Endothelial cell of umbilical vein (primary cell): ENCODE data around the gene CELA3B. TPM values are rescaled to one million over a fixed set of nuclear protein-coding genes. Genes with fewer than 3 reads are reported as not detected.
"Not testable (repeated sequence)": the region's sequence is repeated elsewhere in the genome, so short reads cannot be mapped to it uniquely, and the experiment has no call there.

Source experiments
- Bru-seq: library from RNA; stranded (reverse); fragments of 400-500 nt; gene quantifications from one replicate; lab custom pipeline; 2021; lab: Mats Ljungman, UMichigan
- BruChase-seq, 2 experiments: library from RNA; stranded (reverse); fragments of 400-500 nt; gene quantifications; one replicate each; lab custom pipeline; 2021; lab: Mats Ljungman, UMichigan
- BruUV-seq: library from RNA; stranded (reverse); fragments of 400-500 nt; replicated peaks from 2 replicates; lab custom pipeline; 2021; lab: Mats Ljungman, UMichigan
- CTCF ChIA-PET: fragments of 300-600, 350-600 bp; sonication (Branson Sonifier 250); formaldehyde crosslinking; loops from one replicate; lab custom pipeline; 2021; ENCODE audit warnings: antibody characterized with exemption, inconsistent platforms; lab: Charles Lee
- POLR2A ChIA-PET: fragments of 300-600, 350-600 bp; sonication (Branson Sonifier 250); formaldehyde crosslinking; loops from one replicate; lab custom pipeline; 2021; ENCODE audit warnings: antibody characterized with exemption, inconsistent platforms; lab: Charles Lee
- DNase-seq: peaks from one replicate; pipeline ENCODE4 v3.0.0-alpha.2; 2011; ENCODE audit warnings: low read depth, low spot score
- FAIRE-seq: peaks from 2 replicates; lab custom pipeline; 2011; peaks lifted over from hg19 to GRCh38; lab: Jason Lieb, UNC
- H2AFZ ChIP-seq: 2 replicates; pipeline ENCODE4 v1.6.0; 2012; ENCODE audit warnings: low read depth, low read length, control low read depth, inconsistent platforms
- H3K27ac ChIP-seq: 2 replicates; pipeline ENCODE4 v1.5.1; 2011; ENCODE audit warnings: low read depth, mild to moderate bottlenecking, control low read depth, low read length, moderate library complexity; ENCODE audit not compliant: insufficient read depth
- H3K27me3 ChIP-seq, 2 experiments: 2 replicates each; pipeline versions ENCODE4 v1.6.0 to v1.6.1; 2011; ENCODE audit warnings: low read length in 2 of 2, mixed read lengths in 1 of 2; ENCODE audit not compliant: control insufficient read depth in 2 of 2, insufficient read depth in 2 of 2
- H3K36me3 ChIP-seq, 2 experiments: 2 replicates in 1 of 2; 3 replicates in 1 of 2; pipeline ENCODE4 v1.5.1; 2011; ENCODE audit warnings: low read length in 2 of 2, mild to moderate bottlenecking in 1 of 2, moderate library complexity in 1 of 2; ENCODE audit not compliant: control insufficient read depth in 2 of 2, insufficient read depth in 2 of 2; ENCODE audit errors: extremely low read depth in 1 of 2
- H3K4me1 ChIP-seq: 3 replicates; pipeline ENCODE4 v1.5.1; 2011; ENCODE audit warnings: mild to moderate bottlenecking, low read length; ENCODE audit not compliant: control insufficient read depth, insufficient read depth; ENCODE audit errors: extremely low read depth
- H3K4me2 ChIP-seq: 2 replicates; pipeline ENCODE4 v1.6.1; 2011; ENCODE audit warnings: low read length, control low read depth, mixed read lengths; ENCODE audit not compliant: insufficient read depth
- H3K4me3 ChIP-seq, 3 experiments: fragments of 200-600 bp in 1 of 3; sonication (generic), shearing (Covaris generic) in 1 of 3; replicated peaks in 1 of 3; 2 replicates each; pipeline ENCODE4 v1.5.1; 2011 to 2016; ENCODE audit warnings: control low read depth in 3 of 3, low read length in 3 of 3, mild to moderate bottlenecking in 2 of 3, inconsistent platforms in 1 of 3, low read depth in 1 of 3, moderate library complexity in 1 of 3; ENCODE audit not compliant: insufficient read depth in 1 of 3
- H3K79me2 ChIP-seq: 2 replicates; pipeline ENCODE4 v1.6.0; 2012; ENCODE audit warnings: low read length, inconsistent platforms; ENCODE audit not compliant: control insufficient read depth, insufficient read depth
- H3K9ac ChIP-seq: replicated peaks from 2 replicates; pipeline ENCODE3; 2011; ENCODE audit warnings: low read length, control low read depth; ENCODE audit not compliant: insufficient read depth; ENCODE audit errors: extremely low read depth
- H3K9me1 ChIP-seq: replicated peaks from 3 replicates; pipeline ENCODE4 v1.6.0; 2011; ENCODE audit warnings: mild to moderate bottlenecking, low read length; ENCODE audit not compliant: control insufficient read depth, insufficient read depth; ENCODE audit errors: extremely low read depth
- H3K9me3 ChIP-seq: replicated peaks from 2 replicates; pipeline ENCODE4 v1.5.1; 2012; ENCODE audit warnings: low read length, inconsistent platforms; ENCODE audit not compliant: control insufficient read depth, insufficient read depth
- H4K20me1 ChIP-seq: replicated peaks from 2 replicates; pipeline ENCODE3; 2011; ENCODE audit warnings: mild to moderate bottlenecking, low read length; ENCODE audit not compliant: control insufficient read depth, insufficient read depth; ENCODE audit errors: extremely low read depth
- CTCF ChIP-seq, 2 donors: IDR thresholded peaks; 1 replicate in 1 of 2; 2 replicates in 1 of 2; pipeline ENCODE4 v1.5.1; 2011; ENCODE audit warnings: low read length in 2 of 2, mild to moderate bottlenecking in 2 of 2, moderate library complexity in 2 of 2, control low read depth in 1 of 2, inconsistent platforms in 1 of 2, low read depth in 1 of 2; ENCODE audit not compliant: insufficient read depth in 1 of 2; ENCODE audit errors: extremely low read depth in 1 of 2
- JUN ChIP-seq: IDR thresholded peaks from 2 replicates; pipeline ENCODE4 v1.6.1; 2011; ENCODE audit warnings: borderline replicate concordance, low read depth; ENCODE audit not compliant: insufficient read length, insufficient read depth
- POLR2A ChIP-seq: IDR thresholded peaks from 2 replicates; pipeline ENCODE4 v1.6.1; 2012; ENCODE audit warnings: low read depth, mild to moderate bottlenecking, control low read depth, low read length
- POLR2AphosphoS5 ChIP-seq: IDR thresholded peaks from 2 replicates; pipeline ENCODE4 v1.6.1; 2012; ENCODE audit warnings: low read depth, mild to moderate bottlenecking, control low read depth, low read length, moderate library complexity; ENCODE audit not compliant: insufficient read depth
- dilution Hi-C: fragments of 300-500 bp; cut with MboI; formaldehyde crosslinking; loops from one replicate; pipeline ENCODE4 v1.15.0; 2019; ENCODE audit warnings: low sequenced_read_pairs; ENCODE audit not compliant: extremely low pct_ligation_motif_present
- intact Hi-C: fragments of 100-400 bp; cut with micrococcal nuclease; formaldehyde crosslinking; loops from one replicate; pipeline ENCODE4 v1.10.0; 2022
- long read RNA-seq: library from polyadenylated mRNA; stranded (forward); transcript quantifications from one replicate; pipeline ENCODE4 v2.0.0, GENCODE V29; 2021
- polyA minus RNA-seq, 3 experiments: library from RNA; depleted of rRNA, polyadenylated mRNA; stranded (reverse); fragments of >200 nt; gene quantifications; 1 replicate in 1 of 3; 2 replicates in 2 of 3; pipeline ENCODE4 v1.2.3, GENCODE V29; 2011
- polyA plus RNA-seq, 4 experiments: library from polyadenylated mRNA; depleted of rRNA in 3 of 4; stranded (reverse) in 3 of 4; unstranded in 1 of 4; fragments of >200 nt; gene quantifications; 2 replicates each; pipeline versions ENCODE4 v1.2.1 to v1.2.3, GENCODE V29; 2011 to 2012; ENCODE audit warnings: missing spikeins in 1 of 4
- total RNA-seq: library from RNA; stranded (reverse); gene quantifications from 2 replicates; pipeline ENCODE4 v1.2.3, GENCODE V29; 2021

Gene CELA3B, protein sequence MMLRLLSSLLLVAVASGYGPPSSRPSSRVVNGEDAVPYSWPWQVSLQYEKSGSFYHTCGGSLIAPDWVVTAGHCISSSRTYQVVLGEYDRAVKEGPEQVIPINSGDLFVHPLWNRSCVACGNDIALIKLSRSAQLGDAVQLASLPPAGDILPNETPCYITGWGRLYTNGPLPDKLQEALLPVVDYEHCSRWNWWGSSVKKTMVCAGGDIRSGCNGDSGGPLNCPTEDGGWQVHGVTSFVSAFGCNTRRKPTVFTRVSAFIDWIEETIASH
- 0.48 TPM in 1 of 2 replicates, not detected in the other for total RNA-seq
- 0.30 and 0.32 TPM in 2 replicates for polyA plus RNA-seq
- 0.10 and 0.20 TPM in 2 replicates for polyA plus RNA-seq (2011; cell fraction: cytosol; rRNA removed)
- polyA plus RNA-seq (2011; cell fraction: nucleus; rRNA removed), result 0.25 and 0.29 TPM in 2 replicates
- not detected in 2 replicates for polyA plus RNA-seq (2012)
- 0.39 TPM in 1 of 2 replicates, not detected in the other for polyA minus RNA-seq
- not detected for polyA minus RNA-seq (2011; cell fraction: cytosol; rRNA and poly(A)+ RNA removed)
- 1.5 TPM in 1 of 2 replicates, not detected in the other for polyA minus RNA-seq (2011; cell fraction: nucleus; rRNA and poly(A)+ RNA removed)
- percentile 14 among the genes with signal in this experiment for Bru-seq, nascent RNA
- percentile 21 among the genes with signal in this experiment for BruChase-seq, experiment 1, labeled RNA remaining after a 6-hour chase
- not detected for BruChase-seq, experiment 2, labeled RNA remaining after a 2-hour chase
- long read RNA-seq, result 0 reads

DNA sequence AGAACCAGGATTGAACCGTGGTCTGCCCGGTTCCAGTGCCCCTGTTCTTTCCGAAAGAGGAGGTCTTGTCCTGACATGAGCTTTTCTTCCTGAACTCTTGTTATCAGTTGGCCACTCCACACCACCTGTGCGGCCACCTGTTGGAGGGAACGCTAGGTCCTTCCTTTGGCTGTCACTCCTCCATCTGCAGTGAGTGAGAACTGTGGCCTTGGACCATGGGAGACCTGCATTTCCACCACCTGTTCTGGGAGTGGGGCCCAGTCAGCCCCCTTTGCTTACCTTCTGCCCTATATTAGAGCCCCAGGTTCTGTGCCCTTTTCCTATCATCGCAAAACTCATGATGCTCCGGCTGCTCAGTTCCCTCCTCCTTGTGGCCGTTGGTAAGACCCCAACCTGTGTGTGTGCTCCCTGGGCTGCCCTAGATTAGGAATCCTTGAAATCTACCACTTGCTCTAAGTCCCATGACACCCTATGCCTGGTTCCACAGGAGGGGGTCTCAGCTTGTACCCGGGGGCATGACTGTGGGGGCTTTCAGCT lies at the start of gene CELA3B:
TSS of gene CELA3B (plus strand) at position 320 of the 537 bp plus-strand sequence. CDS start at position 338, 18 bp downstream.
- H3K9me1 ChIP-seq, intact Hi-C loops, H3K36me3 ChIP-seq, DNase-seq, H2AFZ ChIP-seq, H3K27me3 ChIP-seq, H3K9me3 ChIP-seq, H3K4me2 ChIP-seq, POLR2A ChIA-PET, H3K79me2 ChIP-seq, H4K20me1 ChIP-seq, H3K9ac ChIP-seq, BruUV-seq, dilution Hi-C loops, H3K4me3 ChIP-seq, H3K27ac ChIP-seq: not testable (repeated sequence)
- peak; percentile 64 for FAIRE-seq
- CTCF ChIA-PET, result interaction anchor here (1.2 kb wide), 1 partner anchor 440 kb away, joined by 3 read pairs; no protein-coding TSS in a partner anchor
- peaks cover 24% of the 10 kb centered on the region for H3K4me1 ChIP-seq

GRCh38 chr1:21927533-21928237 lies 49.1 kb upstream of the CELA3B start:
- no TSS peak for BruUV-seq
- Histone ChIP-seq H3K27me3 (no peaks in the 10 kb centered on the region), H3K4me3 (no peak overlapping the region), H3K79me2 (peaks cover 93% of the 10 kb centered on the region), H3K27ac (peak overlapping the region; percentile 79), H3K36me3 (peaks cover 14 to 22% of the 10 kb centered on the region in 2 experiments), H3K4me1 (peaks cover 92% of the 10 kb centered on the region), H3K9me1 (no peaks in the 10 kb centered on the region), H3K9ac (peak overlapping the region; percentile 11), H3K4me2 (peak overlapping the region; percentile 3), H4K20me1 (no peaks in the 10 kb centered on the region), H3K9me3 (no peaks in the 10 kb centered on the region), H2AFZ (no peak overlapping the region)
- FAIRE-seq, result peak; percentile 73
- TF ChIP-seq POLR2A, result no peak
- no peak for TF ChIP-seq CTCF (IDR thresholded peaks at IDR 0.05; ENCODE audit: extremely low read depth in 1 of 2, insufficient read depth in 1 of 2, low read depth in 1 of 2, low read length in 2 of 2)
- TF ChIP-seq JUN, result no peak
- TF ChIP-seq POLR2AphosphoS5, result peak; percentile 60
- intact Hi-C loops, result loop anchor here (5.0 kb wide), 1 partner anchor 490 kb away; no protein-coding TSS in a partner anchor
- ChIA-PET POLR2A (no interaction called here), CTCF (interaction anchor here (0.6 to 10.8 kb wide), 5 partner anchors 8 to 489 kb away, joined by 3 to 95 read pairs (median 3); no protein-coding TSS in a partner anchor)
- peak; percentile 56 for DNase-seq
- dilution Hi-C loops, result no loop called here
